WI38 (cell line): ENCODE results near the gene TCF20.

Experiments used
- H3K4me3 ChIP-seq: 2 replicates; pipeline ENCODE4 v1.5.1; 2011; ENCODE audit warnings: low read depth, mild to moderate bottlenecking, control low read depth, low read length
- TF ChIP-seq, protein P1 (sequence below): IDR thresholded peaks from 2 replicates; pipeline ENCODE4 v1.5.1; 2012; ENCODE audit warnings: low read depth, mild to moderate bottlenecking, control low read depth, low read length

Gene TCF20

DNA sequence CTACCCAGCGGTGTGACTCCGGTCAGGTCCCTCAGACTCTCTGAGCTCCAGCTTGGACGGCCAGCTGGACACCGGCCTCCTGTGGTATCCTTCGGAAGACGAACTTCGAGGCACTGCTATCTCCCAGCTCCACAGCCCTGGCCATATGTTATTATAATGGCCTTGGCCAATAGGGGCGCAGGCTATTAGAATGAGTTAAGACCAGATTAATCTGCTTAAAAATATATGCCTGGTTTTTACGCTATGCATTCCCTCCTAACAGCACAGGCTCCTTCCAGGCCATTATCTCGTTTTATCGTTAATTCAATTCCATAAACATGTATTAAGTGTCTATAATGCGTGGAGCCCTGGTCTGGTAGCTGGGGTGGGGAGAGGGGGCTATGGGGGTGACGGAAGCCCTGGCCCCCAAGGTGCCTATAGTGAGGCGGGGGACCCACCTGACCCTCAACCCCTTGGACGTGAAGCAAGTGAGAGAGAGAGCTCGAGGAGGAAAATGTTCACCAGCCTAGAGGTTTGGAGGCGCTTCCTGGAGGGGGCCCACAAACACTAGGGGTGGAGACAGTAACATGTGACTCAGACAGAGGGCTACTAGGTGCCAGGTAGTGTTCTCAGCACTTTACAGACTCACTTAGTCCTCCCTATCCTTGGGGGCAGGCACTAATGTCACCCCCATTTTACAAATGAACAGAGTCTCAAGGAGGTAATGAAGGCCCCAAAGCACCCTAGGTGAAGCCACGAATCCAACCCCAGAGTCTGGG lies 37.5 kb upstream of the TCF20 start:
- TF ChIP-seq, protein P1, sequence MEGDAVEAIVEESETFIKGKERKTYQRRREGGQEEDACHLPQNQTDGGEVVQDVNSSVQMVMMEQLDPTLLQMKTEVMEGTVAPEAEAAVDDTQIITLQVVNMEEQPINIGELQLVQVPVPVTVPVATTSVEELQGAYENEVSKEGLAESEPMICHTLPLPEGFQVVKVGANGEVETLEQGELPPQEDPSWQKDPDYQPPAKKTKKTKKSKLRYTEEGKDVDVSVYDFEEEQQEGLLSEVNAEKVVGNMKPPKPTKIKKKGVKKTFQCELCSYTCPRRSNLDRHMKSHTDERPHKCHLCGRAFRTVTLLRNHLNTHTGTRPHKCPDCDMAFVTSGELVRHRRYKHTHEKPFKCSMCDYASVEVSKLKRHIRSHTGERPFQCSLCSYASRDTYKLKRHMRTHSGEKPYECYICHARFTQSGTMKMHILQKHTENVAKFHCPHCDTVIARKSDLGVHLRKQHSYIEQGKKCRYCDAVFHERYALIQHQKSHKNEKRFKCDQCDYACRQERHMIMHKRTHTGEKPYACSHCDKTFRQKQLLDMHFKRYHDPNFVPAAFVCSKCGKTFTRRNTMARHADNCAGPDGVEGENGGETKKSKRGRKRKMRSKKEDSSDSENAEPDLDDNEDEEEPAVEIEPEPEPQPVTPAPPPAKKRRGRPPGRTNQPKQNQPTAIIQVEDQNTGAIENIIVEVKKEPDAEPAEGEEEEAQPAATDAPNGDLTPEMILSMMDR = no peak
- no peak overlapping the region for H3K4me3 ChIP-seq

DNA sequence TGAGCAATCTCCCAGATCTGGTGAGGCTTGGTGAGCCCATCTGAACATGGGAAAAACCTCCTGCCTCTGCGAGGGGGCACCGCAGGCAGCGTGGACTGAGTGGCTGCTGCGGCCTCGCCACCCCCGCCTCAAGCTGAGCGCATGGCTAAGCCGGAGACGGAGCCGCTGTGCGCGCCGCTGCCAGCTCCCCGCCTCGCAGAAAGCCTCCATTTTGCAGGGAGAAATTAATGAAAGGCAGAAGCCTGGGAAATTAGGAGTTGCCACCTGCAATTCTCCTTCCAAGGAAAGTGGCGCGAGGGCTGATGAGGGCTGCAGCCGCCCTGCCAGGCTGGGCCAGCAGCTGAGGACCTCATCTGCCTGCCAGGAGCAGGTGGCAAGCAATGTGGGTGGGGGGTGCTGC lies 35.6 kb upstream of the TCF20 start:
- TF ChIP-seq, protein P1 = no peak
- H3K4me3 ChIP-seq = no peak overlapping the region

DNA sequence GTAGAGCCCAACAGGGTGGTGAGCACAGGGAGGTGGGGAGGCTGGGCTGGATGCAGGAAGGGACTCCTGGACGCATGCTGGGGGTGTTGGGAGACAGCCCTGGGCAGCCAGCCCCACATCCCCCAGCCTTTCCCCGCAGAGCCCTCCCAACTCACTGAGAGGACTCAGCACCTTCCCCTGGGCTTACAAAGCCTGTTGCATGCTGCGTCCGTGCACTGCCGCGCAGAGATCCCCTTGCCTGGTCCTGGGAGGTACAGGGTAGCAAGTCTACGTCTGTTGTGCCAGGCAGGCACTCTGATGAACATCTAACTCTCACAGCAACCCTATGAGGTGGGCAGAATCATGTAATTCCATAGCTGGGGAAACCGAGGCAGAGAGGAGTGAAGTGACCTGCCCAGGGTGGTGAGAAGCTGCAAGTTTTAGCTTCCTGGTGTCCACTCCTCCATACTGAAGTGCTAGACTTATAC lies 33.9 kb upstream of the TCF20 start:
- no peak overlapping the region for H3K4me3 ChIP-seq
- TF ChIP-seq, protein P1 = no peak

DNA sequence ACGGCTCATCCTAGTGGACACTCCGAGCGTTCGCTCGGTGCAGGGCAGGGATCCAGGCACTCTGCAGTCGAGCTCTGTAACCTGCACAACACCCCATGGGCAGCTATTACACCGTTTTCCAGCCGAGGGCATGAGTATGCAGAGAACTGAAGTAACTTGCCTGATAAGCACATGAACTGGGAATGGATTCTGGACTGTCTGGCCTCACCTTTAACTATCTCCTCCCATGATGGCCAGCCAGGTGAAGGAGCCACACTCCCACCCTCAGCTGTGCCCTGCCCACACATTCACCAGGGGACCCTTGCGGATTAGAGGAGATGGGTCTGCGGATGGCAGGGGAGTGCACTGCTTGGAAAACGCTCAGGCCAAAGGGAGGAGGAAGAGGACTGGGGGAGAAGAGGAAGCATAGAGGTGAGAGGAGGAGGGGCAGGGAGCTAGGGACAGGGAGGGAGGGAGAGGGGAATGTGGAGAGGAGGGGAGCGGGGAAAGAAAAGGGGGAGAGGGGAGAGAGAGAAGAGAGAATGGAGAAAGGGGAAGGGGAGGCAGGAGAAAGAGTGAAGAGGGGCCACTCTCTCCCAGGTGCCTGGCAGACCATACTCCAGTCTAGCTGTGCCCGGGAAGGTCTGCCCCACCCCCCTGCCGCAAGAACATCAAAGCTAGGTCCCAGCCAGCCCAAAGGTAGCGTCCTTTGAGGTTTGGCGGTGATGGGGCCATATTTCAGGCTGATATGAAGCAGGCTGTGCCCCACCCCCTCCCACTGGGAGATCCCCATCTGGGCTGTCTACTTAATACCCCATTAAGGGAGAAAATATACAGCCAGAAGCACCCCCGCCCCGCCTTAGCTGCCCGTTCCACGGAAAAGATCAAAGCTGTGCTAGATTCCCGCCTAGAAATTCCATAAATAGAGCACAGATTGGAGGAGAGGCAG lies 33.2 kb upstream of the TCF20 start:
- H3K4me3 ChIP-seq = no peak overlapping the region
- TF ChIP-seq, protein P1 = no peak

DNA sequence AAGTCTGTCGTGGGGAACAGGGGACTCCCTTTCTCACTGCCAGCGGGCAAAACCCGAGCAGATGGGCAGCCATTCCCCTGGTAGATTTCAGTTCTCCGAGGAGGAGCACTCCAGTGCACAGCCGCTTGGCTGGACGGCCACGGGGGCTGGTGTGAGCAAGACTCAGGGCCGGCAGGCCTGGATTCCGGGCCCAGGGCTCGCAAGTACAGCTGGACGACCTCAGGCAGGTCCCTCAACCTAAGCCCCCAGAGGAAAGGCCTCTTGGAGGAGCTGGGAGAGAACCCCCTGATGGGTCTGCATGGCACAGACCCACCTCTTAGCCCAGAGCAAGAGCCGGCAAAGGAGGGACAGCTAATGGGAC lies 31.3 kb upstream of the TCF20 start:
- no peak overlapping the region for H3K4me3 ChIP-seq
- TF ChIP-seq, protein P1 = no peak

DNA sequence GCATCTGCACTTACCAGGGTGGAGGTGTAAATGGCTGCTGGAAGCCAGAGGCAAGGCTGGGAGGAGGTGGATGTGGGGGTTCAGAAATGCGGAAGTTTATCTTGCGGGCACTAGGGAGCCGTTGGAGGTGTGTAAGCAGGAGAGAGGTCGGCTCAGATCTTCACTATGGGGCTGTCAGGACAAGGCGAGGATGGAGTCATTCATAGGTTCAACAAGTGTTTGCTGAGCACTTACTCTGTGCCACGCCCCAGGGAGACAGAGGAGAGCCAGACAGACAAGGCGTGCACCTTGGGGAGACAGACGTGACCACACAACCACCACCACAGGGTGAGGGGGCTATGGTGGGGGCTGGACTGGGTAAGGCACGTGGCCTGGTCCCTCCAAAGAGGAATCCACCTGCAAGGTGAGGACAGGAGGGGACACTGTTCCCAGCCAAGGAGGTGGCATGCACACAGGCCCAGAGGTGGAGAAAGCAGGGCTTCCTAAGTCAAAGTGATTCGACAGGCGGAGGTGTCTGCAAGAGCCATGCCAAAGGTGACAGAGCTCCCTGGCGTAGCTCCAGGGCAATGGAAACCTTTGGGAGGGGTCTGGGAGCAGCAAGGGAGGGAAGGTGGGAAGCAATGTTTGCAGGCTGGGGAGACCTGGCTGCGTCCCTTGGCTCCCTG lies 30.8 kb upstream of the TCF20 start:
- no peak overlapping the region for H3K4me3 ChIP-seq
- TF ChIP-seq, protein P1 = no peak
